CD4-positive, alpha-beta T cell treated with Interleukin-10 for 1 hour (primary cell): ENCODE results near the gene FOXK2.
"Not testable (repeated sequence)": the region's sequence is repeated elsewhere in the genome, so short reads cannot be mapped to it uniquely, and the experiment has no call there.

Source experiments
- DNase-seq: peaks from one replicate; pipeline ENCODE4 v3.0.0-alpha.2; 2020

The FOXK2 gene

GRCh38 chr17:82565551-82565950 lies 46.0 kb downstream of the FOXK2 start:
- no peak for DNase-seq

- no peak for DNase-seq
Observed at GRCh38 chr17:82566129-82566960, 46.8 kb downstream of the FOXK2 start.

GRCh38 chr17:82567286-82567685 lies 47.8 kb downstream of the FOXK2 start:
- no peak for DNase-seq

DNA sequence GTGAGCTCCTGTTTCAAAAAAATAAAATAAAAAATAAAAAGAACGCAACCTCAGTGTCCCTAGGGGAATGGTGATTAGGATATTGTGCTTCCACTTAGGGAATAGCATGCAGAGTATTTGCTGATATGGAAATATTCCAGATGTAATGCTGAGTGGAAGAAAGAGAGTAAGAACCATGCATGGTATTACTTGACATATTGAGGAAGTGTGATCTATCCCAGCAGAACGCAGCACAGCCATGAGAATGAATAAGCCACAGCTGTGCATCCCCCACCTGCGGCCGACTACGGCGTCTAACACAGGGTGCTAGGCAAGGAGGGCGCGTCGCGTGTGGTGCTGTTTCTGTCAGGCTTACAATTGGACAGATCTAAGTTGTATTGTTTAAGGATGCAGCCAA lies 49.5 kb downstream of the FOXK2 start:
- no peak for DNase-seq

DNA sequence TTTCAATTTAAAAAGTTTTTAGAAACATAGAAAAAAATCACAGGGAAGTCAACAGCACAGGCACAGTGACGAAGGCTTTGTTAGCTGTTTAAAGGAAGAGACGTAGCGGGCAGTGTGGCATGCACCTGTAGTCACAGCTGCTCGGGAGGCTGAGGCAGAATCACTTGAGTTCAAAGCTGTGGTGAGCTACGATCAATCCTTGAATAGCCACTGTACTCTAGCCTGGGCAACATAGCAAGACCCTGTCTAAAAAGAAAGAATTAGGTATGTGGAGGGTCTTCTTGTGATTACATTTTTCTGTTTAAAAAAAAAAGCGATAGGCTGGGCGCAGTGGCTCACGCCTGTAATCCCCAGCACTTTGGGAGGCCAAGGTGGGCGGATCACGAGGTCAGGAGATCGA lies 50.1 kb downstream of the FOXK2 start:
- DNase-seq = no peak

- DNase-seq = no peak
Observed at GRCh38 chr17:82570277-82570676, 50.7 kb downstream of the FOXK2 start.

- DNase-seq = no peak
Observed at GRCh38 chr17:82571855-82572254, 52.3 kb downstream of the FOXK2 start.

- no peak for DNase-seq
Observed at GRCh38 chr17:82574041-82574440, 54.5 kb downstream of the FOXK2 start.

GRCh38 chr17:82575581-82576221 lies 56.2 kb downstream of the FOXK2 start:
- DNase-seq = not testable (repeated sequence)

DNA sequence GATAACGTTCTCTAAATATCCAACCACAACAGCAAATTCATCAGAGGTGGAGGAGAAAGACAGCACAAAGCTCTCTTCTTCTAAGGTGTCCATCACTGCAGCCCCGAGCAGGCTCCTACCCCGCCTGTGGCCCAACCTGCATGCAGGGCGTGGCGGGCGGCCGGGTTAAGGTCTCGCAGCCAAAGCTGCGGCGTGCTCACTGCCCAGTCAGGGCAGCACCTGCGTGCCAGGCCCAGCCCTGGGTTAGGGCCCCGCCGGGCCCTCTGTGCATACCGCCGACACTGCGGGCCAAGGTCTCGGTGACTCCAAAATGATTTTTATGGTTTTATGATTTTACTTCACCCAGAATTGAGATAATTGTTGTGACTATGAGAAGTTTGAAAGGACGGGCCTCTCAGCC lies 57.8 kb downstream of the FOXK2 start:
- no peak for DNase-seq

DNA sequence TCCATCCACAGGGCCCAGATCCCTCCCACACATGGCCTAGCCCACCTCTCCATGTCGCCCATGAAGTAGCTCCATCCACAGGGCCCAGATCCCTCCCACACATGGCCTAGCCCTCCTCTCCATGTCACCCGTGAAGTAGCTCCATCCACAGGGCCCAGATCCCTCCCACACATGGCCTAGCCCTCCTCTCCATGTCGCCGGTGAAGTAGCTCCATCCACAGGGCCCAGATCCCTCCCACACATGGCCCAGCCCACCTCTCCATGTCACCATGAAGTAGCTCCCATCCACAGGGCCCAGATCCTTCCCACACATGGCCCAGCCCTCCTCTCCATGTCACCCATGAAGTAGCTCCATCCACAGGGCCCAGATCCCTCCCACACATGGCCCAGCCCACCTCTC lies 60.4 kb downstream of the FOXK2 start:
- DNase-seq = not testable (repeated sequence)

- DNase-seq = no peak
Observed at GRCh38 chr17:82582213-82582612, 62.7 kb downstream of the FOXK2 start.

DNA sequence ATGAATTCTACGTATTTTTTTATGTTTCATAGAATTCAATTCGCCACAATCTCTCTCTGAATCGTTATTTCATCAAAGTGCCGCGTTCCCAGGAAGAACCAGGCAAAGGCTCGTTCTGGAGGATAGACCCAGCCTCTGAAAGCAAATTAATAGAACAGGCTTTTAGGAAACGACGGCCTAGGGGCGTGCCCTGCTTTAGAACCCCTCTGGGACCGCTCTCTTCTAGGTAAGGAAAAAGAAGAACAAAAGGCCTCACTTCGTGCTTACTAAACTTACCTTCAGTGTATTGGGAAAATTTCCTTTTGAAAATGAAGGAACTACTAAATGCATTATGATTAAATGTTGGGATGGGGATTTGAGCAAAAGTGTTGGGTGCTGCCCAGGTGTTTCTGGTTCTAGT lies 63.2 kb downstream of the FOXK2 start:
- no peak for DNase-seq

DNA sequence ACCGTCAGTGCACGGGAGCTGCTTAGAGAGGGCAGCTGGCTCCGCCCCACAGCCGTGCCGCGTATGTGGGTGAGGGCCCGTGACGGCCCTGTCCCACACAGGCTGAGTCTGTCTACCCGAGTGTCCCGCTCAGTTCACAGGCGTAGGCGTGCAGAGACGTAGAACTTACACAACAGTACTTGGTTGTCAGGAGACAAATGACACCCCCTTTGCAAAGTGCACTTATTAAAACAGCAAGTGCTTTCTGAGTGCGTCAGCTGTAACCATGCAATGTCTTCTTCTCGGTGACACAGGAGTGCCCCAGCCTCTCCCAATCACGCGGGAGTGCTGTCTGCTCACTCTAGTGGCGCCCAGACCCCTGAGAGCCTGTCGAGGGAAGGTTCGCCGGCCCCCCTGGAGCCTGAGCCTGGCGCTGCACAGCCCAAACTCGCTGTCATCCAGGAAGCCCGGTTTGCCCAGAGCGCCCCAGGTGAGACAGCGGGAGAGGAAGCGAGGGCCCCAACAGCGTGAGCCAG lies 64.2 kb downstream of the FOXK2 start:
- DNase-seq = no peak

DNA sequence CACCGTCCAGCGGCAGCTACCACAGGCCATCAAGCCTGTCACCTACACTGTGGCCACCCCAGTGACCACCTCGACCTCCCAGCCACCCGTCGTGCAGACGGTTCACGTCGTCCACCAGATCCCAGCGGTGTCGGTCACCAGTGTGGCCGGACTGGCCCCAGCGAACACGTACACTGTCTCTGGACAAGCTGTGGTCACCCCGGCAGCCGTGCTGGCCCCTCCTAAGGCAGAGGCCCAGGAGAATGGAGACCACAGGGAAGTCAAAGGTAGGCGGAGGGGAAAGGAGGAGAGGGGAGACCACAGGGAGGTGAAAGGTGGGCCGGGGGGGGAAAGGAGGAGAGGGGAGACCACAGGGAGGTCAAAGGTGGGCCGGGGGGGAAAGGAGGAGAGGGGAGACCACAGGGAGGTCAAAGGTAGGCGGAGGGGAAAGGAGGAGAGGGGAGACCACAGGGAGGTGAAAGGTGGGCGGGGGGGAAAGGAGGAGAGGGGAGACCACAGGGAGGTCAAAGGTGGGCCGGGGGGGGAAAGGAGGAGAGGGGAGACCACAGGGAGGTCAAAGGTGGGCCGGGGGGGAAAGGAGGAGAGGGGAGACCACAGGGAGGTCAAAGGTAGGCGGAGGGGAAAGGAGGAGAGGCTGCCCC lies 66.5 kb downstream of the FOXK2 start:
- DNase-seq = not testable (repeated sequence)

DNA sequence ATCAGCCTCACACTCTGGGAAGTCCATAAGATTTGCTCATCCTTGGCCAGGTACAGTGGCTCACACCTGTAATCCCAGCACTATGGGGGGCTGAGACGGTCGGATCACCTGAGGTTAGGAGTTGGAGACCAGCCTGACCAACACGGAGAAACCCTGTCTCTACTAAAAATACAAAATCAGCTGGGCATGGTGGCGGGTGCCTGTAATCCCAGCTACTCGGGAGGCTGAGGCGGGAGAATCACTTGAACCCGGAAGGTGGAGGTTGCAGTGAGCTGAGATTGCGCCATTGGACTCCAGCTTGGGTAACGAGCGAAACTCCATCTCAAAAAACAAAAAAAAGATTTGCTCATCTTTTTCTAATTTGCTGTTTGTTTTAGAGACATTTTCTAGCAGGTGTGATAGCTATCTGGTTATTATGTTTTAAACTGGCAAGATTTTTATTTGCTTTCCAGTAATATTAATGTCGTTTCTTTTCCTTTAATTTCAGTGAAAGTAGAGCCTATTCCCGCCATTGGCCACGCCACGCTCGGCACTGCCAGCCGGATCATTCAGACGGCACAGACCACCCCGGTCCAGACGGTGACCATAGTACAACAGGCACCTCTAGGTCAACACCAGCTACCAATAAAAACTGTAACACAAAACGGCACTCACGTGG lies 67.2 kb downstream of the FOXK2 start:
- no peak for DNase-seq

DNA sequence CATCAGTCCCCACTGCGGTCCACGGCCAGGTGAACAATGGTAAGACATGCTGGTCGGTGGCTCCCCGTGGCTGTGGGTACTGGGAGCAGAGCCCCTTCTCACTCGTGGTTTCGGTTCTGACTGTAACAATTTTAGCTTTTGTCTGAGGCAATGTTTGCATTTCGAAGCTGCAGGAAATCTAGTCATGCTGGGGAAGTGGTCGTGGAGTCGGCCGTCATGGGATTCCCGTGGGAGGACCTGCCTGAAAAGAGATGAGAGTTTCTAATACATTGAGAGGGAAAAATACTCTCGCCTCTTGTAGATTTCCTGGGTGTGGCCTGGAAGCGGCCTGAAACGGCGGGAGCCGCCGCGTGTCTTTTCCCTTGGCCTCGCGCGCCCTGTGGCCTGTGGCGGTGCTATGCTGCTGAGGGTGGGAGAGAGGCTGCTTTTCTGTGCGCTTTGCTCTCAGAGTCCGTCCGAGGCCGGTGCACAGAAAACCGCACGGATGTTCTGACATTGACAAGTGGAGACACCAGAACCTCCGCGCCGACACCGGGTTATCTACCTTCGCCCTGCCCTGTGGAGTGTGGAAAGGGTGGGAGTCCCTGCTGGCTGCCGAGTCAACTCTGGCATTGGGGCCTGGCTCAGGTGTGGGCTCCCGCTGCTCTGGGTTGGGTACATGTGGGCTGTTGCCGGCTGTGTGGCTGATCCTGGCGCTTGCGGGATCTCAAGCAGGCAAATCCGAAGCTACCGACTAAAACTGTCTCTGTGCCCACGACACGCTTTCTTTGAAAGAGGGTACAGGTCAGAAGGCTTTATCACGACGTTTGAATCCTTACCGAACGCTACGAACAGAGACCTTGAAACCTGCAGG lies 67.9 kb downstream of the FOXK2 start:
- DNase-seq = no peak

GRCh38 chr17:82588266-82589175 lies 69.0 kb downstream of the FOXK2 start:
- no peak for DNase-seq

GRCh38 chr17:82589851-82590180 lies 70.3 kb downstream of the FOXK2 start:
- DNase-seq = no peak

DNA sequence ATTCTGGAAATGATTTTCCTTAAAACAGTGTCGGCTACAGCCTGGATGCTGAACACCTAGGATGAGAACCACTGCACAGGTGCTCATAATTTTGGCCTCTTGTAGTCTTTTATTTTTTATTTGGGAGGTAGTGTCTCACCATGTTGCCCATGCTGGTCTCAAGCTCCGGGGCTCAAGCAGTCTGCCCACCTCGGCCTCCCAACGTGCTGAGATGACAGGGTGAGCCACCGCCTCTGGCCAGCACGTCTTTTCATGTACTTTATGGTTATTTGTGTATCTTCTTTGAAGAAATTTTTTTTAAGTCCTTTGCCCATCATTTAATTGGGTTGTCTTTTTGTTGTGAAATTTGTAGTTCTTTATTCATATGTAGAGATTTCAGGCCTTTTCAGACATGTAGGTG lies 70.7 kb downstream of the FOXK2 start:
- DNase-seq = no peak

DNA sequence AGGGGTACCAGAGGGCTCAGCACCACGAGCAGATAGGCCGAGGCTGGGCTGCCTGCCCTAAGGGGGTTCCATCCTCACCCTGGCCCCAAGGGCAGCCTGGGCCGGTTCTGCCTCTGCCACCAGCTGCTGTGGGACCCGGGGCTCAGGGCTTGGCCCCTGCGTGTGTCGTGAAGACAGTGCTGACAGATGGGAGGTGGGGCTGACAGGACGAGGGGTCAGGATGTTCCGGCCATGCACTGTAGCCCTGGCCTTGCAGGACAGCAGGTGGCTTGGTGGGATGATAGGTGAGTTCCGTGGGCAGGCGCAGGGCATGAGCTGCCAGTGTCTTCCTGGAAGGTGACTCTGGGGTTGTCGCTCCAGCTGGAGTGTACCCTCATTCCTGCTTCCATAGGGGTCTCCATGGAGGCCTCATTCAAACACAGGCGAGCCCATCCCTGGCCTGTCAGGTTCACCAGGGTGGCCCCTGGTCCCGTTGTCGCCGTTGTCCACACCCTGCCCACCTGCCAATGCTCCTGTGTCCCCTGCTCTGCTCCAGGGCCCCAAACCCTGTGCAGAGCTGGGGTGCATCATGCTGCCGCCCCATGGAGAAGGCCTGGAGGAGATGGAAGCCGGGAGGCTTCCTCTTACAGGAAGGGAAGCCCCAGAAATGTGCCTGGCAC lies 71.5 kb downstream of the FOXK2 start:
- DNase-seq = no peak
